COLO668 (cell line): ENCODE results near the gene OR2AT4.
"Not testable (repeated sequence)": the region's sequence is repeated elsewhere in the genome, so short reads cannot be mapped to it uniquely, and the experiment has no call there.

Experiments used
- DNase-seq: peaks from one replicate; lab custom pipeline; 2025; ENCODE audit not compliant: unreplicated experiment; lab: John Stamatoyannopoulos, UW

Gene OR2AT4

DNA sequence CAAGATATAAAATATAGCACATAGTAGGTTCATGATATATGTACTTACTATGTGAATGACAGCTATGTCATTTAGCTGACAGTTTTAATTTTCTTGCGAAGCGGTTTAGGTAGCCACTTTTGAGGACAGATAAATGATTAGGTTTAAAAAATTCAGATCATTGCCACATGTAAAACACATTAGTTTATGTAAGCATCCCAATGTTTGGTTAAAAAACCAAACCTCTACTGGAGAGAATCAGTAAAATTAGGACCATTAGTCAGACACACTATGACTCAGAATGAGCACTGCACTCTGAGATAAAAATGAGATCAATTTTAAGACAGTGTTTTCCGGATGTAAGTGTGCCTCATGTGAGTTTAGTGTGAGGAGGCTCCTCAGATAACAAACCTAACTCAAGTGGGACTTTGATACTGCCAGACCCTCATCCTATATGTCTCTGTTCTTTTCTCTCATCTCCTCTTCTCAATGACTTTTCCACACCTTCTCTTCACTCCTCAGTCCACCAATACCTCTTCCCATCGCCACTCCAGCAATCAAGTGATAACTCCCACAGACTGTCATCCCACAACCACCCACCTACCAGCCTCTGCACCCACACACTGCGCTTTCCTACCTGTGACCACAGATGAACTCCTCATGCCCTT lies 6.8 kb upstream of the OR2AT4 start:
- DNase-seq: no peak

DNA sequence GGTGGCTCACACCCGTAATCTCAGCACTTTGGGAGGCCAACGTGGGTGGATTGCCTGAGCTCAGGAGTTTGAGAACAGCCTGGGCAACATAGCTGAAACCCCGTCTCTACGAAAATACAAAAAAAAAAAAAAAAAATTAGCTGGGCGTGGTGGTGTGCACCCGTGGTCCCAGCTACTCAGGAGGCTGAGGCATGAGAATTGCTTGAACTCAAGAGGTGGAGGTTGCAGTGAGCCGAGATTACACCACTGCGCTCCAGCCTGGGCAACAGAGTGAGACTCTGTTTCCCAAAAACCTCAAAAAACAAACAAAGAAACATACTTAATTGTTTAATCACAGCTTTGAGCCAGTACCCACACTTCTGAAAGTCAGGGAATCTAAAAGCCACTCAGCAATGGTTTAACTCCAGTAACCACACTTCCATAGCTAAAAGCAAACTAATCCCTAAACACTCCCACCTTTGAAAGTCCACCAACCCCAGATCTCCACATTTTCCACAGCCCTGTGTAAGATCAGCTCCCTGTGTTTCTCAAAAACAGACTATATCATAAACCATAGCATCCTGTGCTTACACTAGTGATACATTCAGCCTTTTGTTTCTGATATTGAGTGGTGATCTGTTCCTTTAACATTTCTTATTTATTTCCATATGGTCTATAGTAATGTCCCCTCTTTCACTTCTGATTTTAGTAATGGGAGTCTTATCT lies 4.9 kb upstream of the OR2AT4 start:
- DNase-seq: no peak

DNA sequence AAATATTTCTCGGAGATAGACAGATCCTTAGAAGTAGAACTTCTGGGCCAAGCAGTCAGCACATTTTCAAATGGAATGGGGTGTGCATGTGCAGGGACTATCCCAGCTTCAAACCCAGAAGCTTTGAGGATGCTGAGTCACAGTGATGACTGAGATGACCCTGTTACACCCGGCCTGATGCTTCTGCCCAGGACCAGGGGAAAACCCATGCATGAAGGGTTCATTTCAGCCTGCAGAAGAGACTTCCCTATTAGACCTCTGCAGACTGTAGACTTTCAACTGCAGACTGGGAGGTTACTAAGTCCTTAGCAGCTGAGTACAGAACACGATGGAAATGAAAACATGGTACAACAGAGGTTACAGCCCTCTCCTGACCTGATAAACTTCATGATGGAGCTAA lies 3.6 kb upstream of the OR2AT4 start:
- no peak for DNase-seq

DNA sequence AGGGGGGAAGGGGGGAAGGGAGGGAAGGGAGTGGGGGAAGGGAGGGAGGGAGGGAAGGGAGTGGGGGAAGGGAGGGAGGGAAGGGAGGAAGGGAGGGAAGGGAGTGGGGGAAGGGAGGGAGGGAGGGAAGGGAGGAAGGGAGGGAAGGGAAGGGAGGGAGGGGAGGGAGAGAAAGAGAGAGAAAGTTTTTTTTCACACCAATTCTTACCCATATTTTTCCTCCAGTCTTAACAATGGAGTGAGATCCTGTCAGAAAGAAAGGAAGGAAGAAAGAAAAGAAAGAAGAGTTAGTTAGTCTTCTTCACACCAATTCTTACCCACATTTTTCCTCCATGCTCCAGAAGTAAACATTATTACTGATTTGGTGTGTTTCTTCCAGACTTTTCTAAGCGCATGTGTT lies 3.0 kb upstream of the OR2AT4 start:
- DNase-seq: no peak

DNA sequence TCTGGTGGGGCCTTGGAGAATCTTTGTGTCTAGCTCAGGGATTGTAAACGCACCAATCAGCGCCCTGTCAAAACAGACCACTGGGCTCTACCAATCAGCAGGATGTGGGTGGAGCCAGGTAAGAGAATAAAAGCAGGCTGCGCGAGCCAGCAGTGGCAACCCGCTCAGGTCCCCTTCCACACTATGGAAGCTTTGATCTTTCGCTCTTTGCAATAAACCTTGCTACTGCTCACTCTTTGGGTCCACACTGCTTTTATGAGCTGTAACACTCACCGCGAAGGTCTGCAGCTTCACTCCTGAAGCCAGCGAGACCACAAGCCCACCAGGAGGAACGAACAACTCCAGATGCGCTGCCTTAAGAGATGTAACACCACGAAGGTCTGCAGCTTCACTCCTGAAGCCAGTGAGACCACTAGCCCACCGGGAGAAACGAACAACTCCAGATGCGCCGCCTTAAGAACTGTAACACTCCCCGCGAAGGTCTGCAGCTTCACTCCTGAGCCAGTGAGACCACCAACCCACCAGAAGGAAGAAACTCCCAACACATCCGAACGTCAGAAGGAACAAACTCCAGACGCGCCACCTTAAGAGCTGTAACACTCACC lies 2.3 kb upstream of the OR2AT4 start:
- not testable (repeated sequence) for DNase-seq

DNA sequence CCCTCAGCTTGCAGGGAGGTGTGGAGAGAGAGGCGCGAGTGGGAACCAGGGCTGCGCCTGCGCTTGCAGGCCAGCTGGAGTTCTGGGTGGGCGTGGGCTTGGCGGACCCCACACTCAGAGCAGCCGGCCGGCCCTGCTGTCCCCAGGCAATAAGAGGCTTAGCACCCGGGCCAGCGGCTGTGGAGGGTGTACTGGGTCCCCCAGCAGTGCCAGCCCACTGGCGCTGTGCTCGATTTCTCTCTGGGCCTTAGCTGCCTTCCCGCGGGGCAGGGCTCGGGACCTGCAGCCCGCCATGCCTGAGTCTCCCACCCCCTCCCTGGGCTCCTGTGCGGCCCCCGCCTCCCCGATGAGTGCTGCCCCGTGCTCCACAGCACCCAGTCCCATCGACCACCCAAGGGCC lies 1.5 kb upstream of the OR2AT4 start:
- not testable (repeated sequence) for DNase-seq

DNA sequence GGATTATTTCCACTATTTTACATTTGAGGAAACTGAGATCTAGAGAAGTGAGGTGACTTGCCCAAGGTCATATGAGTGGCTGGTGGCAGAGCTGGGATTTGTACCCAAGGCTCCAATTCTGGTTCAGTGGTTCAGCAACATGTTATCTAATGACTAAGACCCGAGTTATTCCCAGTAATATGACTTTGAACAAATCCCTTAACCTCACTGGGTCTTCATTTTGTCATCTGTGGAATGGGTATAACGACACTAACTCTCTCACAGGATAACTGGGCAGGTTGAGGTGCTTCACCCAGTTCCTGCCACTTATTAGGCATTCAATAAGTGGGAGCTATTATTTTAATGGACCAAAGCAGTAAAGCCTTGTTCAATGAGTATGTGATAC lies 489 bp upstream of the OR2AT4 start:
- no peak for DNase-seq

DNA sequence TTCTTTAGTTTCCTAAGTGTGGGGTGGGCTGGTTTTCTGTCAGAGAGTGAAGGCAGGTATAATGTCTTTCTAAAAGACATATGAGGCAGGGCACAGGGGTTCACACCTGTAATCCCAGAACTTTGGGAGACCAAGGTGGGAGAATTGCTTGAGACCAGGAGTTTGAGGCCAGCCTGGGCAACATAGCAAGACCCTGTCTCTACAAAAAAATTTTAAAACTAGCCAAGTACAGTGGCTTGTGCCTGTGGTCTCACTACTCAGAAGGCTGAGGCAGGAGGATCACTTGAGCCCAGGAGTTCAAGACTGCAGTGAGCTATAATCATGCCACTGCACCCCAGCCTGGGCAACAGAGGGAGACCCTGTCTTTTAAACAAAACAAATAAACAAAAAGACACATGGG lies 2.3 kb downstream of the OR2AT4 start:
- not testable (repeated sequence) for DNase-seq

DNA sequence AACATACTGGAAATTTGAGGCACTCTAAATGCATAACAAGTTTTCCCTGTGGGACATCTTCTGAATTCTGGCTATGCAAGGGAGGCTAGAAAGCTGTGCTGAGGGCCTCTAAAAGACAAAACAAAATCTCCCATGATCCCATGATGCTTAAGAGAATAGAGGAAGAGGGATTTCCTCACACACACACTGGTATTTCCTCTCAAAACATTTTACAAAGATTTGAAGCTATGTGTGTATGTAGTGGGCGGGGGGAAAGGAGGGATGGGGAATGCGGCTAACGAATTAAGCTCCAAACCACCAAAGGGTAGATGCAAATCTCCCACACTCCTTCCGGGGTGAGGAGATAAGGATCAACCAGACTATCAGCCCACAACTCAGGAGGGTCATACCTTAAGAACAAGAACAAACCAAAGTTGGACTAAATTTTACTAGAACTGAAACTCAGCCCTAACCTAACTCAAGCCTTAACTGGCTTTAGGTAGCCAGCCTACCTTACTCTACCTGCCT lies 6.0 kb downstream of the OR2AT4 start:
- DNase-seq: no peak

DNA sequence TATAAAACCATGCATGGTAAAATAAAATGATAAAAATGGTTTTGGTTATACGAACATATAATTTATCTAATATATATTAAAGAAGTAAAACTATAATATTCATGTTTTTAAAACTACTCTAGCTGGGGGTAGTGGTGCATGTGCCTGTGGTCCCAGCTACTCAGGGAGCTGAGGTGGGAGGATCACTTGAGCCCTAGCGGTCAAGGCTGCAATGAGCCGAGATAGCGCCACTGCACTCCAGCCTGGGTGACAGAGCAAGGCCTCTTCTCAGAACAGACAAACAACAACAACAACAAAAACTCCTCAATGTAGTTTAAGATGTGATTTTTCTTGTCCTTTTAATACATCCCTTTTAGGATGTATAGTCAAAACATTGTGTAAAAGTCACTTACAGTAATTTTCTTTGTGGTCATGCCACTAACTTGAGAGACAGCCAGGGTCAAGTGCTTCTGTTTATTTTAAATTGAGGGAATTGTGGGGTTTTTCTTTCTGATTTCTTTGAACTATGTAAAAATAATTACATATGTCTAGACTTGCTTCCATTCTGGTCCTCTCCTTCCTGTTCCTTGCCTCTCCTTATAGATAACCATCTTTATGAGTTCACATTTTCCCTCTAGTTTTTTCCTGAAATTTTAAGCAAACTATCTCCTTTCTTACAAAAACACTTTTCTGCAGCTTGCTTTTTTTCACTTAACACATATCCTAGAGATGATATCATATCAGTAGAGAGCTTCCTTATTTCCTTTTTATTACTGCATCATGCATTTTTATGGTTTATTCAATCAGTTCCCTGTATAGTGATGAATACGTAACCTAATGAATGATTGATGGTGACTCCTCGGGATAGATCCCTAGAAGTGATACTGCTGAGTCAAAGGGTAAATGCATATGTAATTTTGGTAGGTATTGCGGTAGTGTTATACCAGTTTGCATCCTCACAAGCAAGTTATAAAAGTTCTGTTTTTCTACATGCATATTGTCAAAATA lies 9.1 kb downstream of the OR2AT4 start:
- no peak for DNase-seq

DNA sequence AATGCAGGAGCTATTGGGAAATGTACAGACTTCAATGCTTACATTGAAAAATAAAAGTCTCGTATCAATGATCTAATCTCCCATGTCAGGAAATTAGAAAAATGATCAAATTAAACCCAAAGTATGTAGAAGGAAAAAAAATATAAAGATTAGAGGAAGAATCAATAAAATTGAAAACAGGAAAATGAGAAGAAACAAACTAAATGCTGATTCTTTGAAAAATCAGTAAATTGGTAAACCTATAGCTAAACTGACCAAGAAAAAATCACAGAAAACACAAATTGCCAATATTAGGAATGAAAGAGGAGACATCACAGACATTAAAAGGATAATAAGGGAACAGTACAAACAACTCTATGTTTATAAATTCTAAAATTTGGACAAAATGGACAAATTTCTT lies 11.8 kb downstream of the OR2AT4 start:
- no peak for DNase-seq

DNA sequence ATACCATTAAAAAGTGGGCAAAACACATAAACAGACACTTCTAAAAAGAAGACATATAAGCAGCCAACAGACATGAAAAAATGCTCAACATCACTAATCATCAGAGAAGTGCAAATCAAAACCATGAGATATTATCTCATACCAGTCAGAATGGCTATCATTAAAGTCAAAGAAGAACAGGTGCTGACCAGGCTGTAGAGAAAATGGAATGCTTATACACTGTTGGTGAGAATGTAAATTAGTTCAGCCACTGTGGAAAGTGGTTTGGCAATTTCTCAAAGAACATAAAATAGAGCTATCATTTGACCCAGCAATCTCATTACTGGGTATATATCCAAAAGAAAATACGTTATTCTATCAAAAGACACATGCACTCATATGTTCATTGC lies 13.5 kb downstream of the OR2AT4 start:
- DNase-seq: no peak

DNA sequence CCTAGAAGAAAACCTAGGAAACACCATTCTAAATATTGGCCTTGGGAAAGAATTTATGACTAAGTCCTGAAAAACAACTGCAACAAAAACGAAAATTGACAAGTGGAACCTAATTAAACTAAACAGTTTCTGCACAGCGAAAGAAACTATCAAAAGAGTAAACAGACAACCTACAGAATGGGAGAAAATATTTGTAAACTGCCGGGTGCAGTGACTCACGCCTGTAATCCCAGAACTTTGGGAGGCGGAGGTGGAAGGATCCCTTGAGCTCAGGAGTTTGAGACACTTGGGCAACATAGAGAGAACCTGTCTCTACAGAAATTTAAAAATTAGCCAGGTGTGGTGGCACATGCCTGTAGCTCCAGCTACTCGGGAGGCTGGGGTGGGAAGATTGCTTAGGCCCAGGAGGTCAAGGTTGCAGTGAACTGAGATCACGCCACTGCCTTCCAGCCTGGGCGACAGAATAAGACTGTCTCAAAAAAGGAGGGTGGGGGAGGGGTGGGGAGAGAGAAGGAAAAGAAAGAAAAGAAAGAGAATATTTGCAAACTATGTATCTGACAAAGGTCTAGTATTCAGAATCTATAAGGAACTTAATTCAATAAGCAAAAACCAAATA lies 14.0 kb downstream of the OR2AT4 start:
- DNase-seq: no peak

DNA sequence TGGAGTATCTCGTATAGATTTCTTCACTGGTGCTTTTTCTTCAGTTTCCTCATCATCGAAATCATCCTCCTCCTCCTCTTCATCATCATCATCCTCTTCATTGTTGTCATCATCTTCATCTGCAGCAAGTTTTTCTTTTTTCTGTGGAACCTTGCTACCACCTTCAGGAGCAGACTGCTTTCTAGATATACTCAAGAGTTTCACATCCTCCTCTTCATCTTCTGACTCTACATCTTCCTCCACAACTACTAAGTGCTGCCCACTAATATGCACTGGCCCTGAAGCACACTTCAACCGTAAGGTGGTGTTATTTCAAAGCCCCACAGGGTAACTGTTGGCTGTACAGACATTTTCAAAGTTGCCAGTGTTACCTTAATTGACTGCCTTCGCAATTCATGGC lies 17.1 kb downstream of the OR2AT4 start:
- DNase-seq: no peak

DNA sequence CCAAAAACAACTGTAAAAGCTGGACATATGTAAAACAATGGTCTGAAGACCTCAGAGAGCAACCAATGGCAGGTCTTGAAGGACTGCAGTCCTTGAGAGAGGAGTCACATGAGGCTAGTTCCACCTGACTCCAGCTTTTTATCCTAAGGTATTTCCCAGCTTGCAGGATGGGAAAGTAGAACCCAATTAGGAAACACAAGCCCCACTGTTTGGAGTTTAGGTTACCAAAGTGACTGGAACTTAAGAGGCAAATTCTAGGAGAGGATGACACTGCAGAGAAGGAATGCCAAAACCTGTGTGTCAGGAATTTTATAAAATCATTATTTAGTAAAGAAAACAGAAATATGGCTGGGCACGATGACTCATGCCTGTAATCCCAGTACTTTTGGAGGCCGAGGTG lies 18.4 kb downstream of the OR2AT4 start:
- DNase-seq: no peak

DNA sequence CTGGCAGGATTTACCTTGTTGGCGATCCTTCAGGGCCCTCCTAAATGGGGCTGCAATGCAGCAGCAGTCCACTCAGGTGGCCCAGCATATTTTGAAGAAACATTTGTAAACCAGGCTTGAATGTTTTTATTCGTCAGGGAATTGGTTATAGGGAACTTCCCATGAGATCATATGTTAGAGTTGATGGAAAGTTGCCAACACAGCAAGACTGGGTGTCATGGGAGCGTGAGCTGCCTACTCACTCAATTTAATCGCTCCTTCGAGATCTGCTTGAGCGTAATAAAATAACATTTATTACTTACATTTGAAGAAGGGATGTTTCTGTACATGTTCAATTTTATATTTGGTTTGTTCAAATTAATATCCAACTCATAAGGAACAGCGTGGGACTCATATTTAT lies 19.4 kb downstream of the OR2AT4 start:
- DNase-seq: no peak

DNA sequence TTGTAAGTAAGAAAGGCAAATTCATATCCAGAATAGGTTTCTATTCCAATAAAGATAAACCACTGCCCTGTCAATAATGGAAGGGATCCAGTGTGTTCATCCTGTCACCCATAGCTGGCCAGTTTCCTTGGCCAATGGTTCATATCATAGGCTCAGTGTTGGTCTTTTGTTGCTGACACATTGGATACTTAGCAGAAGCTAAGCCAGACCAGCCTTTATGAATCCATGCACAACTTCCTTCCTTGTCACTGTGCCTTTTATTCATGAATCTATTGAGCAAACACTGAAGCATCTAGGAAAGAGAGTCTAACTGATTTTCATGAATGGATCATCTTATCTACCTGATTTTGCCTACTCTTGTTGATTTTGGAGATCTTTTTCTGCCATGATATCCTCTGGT lies 20.0 kb downstream of the OR2AT4 start:
- no peak for DNase-seq

DNA sequence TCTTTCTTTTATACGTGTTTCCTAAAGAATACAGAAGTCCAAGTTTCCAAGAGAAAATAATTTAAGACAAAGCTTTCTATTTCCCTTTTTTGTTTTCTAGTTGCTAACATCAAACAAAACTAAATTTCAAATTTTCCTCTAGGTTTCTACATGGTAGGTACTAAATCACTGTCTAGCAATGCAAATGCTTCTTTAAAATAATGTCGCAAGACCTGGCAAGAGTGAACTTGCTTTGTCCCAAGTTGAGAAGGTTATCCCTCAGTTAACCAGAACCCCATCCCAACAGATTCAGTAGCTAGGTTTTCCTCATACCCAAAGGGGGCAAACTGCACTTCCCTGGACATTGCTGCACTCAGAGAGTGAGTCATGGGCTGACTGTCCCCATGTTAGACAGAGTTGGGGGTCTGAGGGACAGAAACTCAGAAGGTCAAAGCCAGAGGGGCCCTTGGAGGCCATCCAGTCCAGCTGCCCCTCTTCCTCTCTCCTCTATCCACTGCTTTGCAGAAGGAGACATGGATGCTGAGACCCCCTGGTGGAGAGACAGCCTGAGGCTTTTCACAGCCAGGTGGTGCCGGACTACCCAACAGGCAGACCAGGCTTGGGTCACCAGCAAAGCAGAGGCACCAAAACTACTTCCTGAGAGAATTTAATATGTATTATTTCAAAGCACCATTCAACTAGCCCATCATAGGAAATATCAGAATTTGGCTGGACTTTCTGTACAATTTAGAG lies 23.1 kb downstream of the OR2AT4 start:
- no peak for DNase-seq

DNA sequence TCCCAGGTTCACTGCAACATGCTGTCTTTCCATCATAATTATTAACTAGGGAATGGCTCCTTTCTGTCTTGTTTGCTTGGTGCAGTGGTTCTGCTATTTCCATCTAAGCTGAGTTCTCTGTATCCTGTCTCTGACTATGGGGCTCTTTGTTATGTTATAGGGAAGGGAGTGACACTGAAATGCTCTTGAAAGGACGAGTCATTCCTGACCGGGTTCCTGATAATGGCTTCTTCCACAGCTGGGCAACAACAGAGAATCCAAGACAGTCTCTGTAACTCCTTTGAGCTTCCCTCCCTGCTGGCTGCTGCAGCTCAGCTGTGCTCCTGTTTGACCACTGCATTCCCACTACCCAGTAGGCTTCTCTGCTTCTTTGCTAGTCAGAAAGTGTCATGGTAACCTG lies 24.1 kb downstream of the OR2AT4 start:
- DNase-seq: no peak

DNA sequence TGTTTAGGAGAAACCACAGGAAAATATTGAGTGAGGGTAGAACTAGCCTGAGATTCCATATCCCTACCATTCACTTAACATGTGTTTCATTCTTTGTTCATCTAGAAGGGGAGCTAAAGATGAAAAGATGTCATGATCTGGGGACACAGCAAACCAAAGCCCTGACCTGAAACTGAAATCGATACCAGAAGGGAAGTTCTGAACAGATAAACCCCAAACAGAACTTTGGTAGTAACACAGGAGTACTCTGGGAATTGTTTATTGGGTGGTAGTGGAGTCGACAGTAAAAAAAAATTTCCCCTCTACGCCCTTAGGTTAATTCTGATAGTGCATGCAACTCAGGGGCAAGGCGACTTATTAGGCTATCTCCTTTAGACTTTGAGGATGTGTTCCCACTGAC lies 27.2 kb downstream of the OR2AT4 start:
- DNase-seq: no peak
